Measurements from ENCODE around the gene MAP3K8. TPM values are rescaled to one million over a fixed set of nuclear protein-coding genes. Genes with fewer than 3 reads are reported as not detected.
"Not testable (repeated sequence)": the region's sequence is repeated elsewhere in the genome, so short reads cannot be mapped to it uniquely, and the experiment has no call there.

The MAP3K8 gene
- total RNA-seq, 2 donors from 2014 or later: 58.3 to 62.3 TPM

DNA sequence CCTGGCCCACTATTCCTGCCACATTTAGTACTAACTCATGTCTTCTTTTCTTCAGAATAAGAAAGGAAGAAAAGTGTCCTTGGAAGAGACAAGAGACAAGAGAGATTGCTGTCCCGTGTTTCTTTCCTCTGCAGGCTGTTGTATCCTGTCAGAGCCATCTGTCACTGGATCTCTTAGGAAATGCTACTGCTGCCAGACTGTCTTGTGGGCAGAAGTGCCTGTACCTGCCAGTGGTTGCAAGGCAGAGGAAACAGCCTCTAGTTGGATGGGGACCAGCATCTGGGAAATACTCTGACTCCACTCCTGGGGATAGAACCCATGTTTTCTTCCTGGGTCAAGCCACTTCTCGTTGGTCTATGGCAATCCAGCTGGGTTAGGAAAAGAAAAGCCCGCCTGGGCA, 16.7 kb upstream of the MAP3K8 start:
- DNase-seq (ENCODE audit: low spot score): no peak
- intact Hi-C loops (cut with DNase I): loop anchor here in 1 of 2 donors (5.0 kb wide), 1 partner anchor 40 kb away; no protein-coding TSS in a partner anchor

- no peak for DNase-seq (ENCODE audit: low spot score)
- intact Hi-C loops (cut with DNase I): no loop called here
Observed at GRCh38 chr10:30420266-30420665, 13.7 kb upstream of the MAP3K8 start.

DNA sequence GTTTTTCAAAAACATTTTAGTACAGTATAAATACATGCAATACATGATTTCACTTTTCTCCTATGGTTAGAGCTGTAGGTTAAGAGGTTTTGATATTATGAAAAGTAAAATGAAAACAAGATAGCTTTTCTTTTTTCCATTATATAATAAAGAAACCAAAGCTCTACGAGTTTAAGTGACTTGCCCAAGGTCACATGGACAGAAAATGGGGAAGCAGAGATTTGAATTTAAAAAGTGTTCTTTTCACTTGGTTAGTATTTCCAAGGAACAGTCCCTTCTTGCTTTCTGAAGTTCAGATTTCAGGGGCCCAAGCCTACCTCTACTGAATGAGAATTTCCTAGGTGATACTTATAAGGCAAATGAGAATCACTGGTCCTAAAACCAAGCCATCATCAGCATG, 13.2 kb upstream of the MAP3K8 start:
- intact Hi-C loops (cut with DNase I): no loop called here
- DNase-seq (ENCODE audit: low spot score): no peak

- DNase-seq (ENCODE audit: low spot score): no peak
- intact Hi-C loops (cut with DNase I): no loop called here
Observed at GRCh38 chr10:30422151-30422695, 11.8 kb upstream of the MAP3K8 start.

DNA sequence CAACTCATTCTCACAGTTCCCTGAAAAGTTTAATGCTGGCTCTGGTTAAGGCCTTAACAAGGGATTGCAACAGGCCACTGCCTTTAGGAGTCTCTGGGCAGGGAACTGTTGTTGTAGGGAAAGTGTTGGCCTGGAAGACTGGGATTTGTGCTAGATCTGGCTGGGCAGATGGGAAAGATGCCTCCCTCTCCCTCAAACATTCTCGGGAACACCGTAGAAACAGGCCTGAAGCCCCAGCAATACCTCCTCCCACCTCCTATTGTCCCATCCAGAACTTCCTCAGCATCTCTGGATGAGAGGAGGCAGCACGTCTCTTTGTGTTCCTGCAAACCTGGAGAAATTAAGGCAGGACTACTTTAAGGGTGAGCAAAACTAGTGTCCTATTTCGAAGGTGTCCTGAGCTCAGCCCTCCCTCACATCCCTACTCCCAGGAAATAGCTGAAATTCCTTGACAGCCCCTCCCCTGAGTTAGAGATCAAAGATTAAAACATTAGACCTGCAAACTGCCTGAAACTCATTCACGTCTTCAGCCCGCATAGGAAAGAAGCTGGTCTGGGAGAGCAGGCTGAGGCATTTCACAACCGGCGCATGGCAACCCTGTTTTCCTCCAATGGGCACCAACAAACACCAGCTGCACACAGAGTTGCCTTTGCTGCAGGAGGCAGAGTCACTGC, 10.9 kb upstream of the MAP3K8 start:
- peak; percentile 84 for DNase-seq (ENCODE audit: low spot score)
- intact Hi-C loops (cut with DNase I): no loop called here

- DNase-seq (ENCODE audit: low spot score); intact Hi-C loops (cut with DNase I): not testable (repeated sequence)
Observed at GRCh38 chr10:30423655-30424275, 10.2 kb upstream of the MAP3K8 start.

DNA sequence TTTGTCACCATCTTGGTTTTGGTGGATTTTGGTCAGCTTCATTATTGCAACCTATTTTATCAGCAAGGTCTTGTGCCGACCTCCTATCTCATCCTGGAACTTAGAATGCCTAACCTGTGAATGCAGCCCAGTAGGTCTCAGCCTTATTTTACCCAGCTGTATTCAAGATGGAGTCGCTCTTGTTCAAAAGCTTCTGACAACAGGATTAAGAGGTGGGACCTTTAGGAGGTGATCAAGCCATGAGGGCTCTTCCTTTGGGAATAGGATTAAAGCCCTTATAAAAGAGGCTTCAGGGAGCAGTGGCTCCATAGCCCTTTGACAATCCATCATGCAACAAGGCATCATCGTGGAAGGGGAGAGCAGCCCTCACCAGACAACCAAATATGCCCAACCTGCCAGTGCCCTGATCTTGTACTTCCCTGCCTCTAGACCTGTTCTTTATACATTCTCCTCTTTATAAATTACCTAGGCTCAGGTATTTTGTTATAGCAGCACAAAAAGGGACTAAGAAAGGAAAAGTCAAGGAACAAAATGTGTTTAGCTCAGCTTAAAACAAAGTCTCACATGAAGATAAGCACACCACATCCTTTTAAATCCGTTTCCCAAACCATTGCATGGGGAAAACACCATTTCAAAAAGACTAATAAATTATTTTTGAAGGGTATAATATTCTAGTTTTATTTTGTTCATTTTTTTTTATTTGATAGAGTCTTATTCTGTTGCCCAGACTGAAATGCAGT, 8.5 kb upstream of the MAP3K8 start:
- no peak for DNase-seq (ENCODE audit: low spot score)
- intact Hi-C loops (cut with DNase I): no loop called here

GRCh38 chr10:30430544-30431298, 3.3 kb upstream of the MAP3K8 start:
- DNase-seq (ENCODE audit: low spot score): no peak
- intact Hi-C loops (cut with DNase I): no loop called here

DNA sequence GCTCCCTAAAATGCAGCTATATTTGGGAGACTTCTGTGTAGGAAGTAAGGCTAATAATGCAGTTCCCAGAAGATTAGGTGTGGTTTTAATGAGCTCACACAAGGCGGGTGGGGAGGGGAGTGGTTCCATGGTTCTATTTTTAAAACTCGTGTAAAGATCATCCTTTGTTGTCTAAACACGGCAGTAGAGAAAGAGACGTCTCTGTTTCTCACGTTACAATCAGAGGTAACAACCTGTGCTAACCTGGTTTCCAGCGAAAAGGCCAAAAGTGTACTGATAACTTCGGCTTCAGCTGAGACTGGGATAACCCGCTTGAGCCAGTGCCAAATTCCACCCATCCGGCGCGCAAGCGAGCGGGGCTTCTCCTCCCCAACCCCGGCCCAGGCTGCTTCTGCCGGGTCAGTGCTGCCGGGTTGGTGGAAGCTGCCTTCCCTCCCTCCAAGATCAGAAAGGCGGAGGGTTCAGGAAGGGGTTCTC, 2.5 kb upstream of the MAP3K8 start:
- DNase-seq (ENCODE audit: low spot score): no peak
- intact Hi-C loops (cut with DNase I): no loop called here

- no peak for DNase-seq (ENCODE audit: low spot score)
- intact Hi-C loops (cut with DNase I): no loop called here
Observed at GRCh38 chr10:30432622-30433305, 1.2 kb upstream of the MAP3K8 start.

DNA sequence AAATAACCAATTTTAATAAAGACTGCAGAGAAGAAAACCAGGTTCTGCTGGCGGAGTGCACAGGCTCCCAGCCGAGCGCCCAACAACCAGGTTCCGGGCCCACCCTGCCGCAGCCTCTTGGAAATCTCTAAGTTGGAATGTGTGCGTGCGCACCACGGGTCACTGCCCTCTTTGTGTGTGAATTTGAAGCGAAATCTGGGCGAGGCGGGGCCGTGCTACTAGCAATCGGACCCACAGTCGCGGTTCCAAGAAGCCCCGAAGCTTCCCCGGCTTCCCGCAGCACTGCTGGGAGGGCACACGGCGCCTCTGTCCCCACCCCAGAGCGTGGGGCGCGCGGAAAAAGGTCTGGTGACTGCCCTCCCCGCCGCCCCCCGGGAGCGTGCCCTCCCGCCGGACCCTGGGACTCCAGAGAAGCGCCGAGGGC, 666 bp upstream of the MAP3K8 start:
- peak; percentile 96 for DNase-seq (ENCODE audit: low spot score)
- intact Hi-C loops (cut with DNase I): no loop called here

DNA sequence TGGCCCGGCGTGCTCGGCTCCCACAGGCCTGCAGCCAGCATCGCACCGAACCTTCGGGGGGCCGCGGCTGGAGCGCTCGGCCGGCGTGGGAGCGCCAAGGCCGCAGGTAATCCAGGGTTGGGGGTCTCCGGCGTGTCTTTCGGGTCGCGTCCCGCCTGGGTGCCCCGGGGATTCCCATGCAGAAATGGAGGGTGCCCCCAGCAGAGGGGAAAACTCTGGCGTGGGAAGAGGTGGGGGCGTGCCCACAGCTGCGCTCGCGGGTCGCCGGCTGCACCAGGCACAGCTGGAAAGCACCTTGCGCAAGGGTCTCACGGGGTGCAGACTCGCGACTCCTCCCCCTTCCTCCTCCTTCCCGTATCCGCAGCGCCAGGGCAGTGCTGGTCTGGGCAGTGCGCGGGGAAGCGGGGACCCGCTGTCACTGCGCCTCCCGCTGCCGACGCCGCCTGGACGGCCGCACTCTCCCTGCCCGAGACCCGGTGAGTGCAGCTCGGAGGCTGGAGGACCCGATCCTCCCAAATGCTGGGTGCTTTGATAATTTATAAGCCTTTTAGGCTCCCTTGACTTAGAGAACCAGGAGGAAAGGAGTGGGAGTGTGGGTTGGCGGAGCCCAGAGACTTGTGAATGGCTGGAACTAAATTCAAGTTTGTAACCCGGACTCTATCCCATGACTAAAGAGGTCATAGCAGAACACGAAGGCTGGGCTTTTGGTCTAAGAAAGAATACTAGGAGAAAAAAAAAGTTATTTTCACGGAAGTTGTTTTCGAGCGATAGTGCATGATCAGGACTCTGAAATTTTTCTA, 489 bp downstream of the MAP3K8 start:
- DNase-seq (ENCODE audit: low spot score): peak; percentile 97
- intact Hi-C loops (cut with DNase I): no loop called here

DNA sequence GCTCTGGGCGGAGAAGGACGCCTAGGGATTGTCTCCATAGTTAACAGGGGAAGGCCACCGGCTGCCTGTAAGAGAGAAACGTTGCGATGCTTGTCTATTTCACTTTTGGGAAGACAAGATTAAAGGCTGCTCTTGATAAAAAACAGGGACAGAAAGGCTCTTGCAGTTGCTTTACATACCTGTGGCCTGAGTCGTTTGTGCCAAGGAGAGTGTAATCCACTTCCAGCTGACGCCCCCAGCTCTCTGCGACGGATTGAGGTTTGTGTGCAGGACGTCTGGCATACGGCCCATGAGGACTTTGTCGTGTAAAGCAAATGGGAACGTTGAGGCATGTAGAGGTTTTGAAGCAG, 1.1 kb downstream of the MAP3K8 start:
- intact Hi-C loops (cut with DNase I): no loop called here
- no peak for DNase-seq (ENCODE audit: low spot score)

DNA sequence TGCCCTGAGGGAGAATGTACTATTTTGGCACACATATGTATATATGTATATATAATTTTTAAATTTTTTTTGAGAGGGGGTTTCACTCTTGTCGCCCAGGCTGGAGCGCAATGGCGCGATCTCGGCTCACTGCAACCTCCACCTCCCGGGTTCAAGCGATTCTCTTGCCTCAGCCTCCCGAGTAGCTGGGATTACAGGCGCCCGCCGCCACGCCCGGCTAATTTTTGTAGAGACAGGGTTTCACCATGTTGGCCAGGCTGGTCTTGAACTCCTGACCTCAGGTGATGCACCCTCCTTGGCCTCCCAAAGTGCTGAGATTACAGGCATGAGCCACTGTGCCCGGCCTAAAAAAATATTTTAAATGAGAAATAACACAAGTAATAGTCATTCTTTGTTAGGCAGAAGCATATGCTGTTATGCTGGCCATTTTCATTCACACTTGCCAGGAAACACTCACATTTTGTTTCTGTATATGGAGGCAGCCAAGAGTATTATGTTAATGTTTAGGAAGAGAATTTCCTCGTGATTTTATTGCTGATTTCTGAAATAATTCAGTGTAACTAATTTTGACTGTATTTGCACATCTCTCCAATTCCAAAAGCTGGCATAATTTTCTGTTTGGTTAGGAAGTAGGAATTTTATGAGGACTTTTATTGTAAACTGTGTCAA, 1.6 kb downstream of the MAP3K8 start:
- intact Hi-C loops (cut with DNase I); DNase-seq (ENCODE audit: low spot score): not testable (repeated sequence)

DNA sequence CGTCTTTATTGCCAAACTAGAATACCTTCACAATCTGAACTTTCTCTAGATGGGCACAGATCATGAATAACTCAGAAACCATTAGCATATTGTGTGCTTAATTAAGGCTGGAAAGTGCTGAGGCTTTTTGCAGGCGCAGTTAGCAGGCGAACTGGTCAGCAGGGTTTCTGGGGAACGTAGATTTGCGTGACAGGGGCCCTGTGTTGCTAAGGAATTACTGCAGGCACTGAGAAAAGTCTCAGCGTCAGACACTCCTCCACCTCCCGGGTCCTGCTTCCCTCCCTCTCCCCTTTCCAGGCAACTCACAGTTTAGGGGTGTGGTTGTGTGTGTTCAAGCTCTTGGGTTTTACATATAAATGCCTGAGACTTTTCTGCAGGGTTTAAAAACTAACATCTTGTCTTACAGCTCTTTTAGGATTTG, 2.2 kb downstream of the MAP3K8 start:
- DNase-seq (ENCODE audit: low spot score): no peak

DNA sequence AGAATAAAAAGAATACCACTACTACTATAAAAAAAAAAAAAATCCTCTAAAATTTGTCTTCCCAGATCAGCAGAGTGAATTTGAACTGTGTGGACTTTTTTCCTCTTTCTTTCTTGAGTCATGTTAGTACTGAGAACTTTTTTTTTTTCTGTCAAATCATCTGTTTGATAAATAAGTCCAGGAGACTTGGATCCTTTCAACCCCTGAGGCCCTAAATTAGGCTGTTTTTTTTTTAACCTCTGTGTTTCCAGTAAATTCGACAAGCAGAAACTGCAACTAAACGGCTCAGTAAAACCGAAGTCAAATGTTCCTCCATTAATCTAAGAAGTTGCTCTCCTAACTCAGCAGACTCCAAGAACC, 2.7 kb downstream of the MAP3K8 start:
- DNase-seq (ENCODE audit: low spot score): no peak
- intact Hi-C loops (cut with DNase I): no loop called here

More for the DNA sequence above, 2.2 kb downstream of the MAP3K8 start:
- intact Hi-C loops (cut with DNase I): no loop called here

DNA sequence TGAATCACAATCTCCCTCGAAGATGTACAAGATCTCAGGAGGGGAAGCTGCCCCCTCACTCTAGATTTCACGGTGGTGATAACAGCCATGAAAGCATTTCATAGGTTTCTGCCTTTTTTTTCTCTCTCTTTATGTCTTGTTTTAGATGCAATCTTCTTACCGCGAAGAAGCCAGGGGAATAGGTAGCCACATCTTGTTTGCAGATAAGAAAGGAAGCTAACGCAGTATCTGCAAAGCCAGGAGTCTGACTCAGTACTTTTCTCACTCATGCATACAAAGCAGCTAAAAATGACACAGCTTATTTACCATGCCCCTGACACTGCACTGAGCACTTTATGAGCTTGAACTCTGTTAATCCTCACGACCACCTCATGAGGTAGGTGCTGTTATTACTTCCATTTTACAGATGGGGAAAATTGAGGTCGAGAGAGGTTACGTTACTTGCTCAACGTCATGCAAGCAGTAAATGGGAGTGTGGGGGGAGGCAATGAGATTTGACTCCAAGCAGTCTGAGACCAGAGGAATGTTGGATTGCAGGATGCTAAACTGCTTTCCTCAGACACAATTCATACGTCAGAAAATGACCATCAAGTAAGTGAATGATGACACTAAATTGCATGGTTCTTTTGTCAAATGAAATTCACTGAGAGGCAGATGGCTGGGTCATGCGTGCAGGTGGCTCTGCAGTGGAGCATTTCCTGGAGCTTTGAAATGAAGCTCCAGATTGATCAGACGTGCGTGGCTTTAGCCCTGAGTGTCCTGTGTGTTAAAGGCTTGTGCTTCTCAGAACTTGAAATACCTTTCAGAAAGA, 3.3 kb downstream of the MAP3K8 start:
- intact Hi-C loops (cut with DNase I): no loop called here
- no peak for DNase-seq (ENCODE audit: low spot score)

Data from posterior vena cava (tissue), 2 donors.